ENCODE measurements around the gene FGD5. TPM values are rescaled to one million over a fixed set of nuclear protein-coding genes. Genes with fewer than 3 reads are reported as not detected.

FGD5 gene
- total and polyA plus RNA-seq, 4 donors: 12.0 to 21.9 (median 13.2) TPM

GRCh38 chr3:14811684-14812083 lies 7.1 kb upstream of the FGD5 start:
- Histone ChIP-seq H3K4me1 (ENCODE audit: control insufficient read depth, insufficient read depth, low read length) (peaks cover 21% of the 10 kb centered on the region), H3K36me3 (ENCODE audit: control insufficient read depth, insufficient read depth, low read length) (no peaks in the 10 kb centered on the region), H3K27ac (ENCODE audit: low read depth, low read length) (peak overlapping the region; percentile 76), H3K27me3 (ENCODE audit: control insufficient read depth, insufficient read depth, low read length) (peaks cover 34% of the 10 kb centered on the region), H3K4me3 (ENCODE audit: low read depth, low read length) (peak overlapping the region; percentile 52), H3K9me3 (ENCODE audit: control insufficient read depth, insufficient read depth, low read length) (no peaks in the 10 kb centered on the region)
- 48% methylated on average over 3 of the region's 7 CpGs for WGBS (ENCODE audit: insufficient coverage)
- DNase-seq (ENCODE audit: low read depth in 4 of 6, low spot score in 6 of 6): peak in 1 of 6 donors; percentile 45

GRCh38 chr3:14812196-14812790 lies 6.5 kb upstream of the FGD5 start:
- peak overlapping the region; percentile 52 for H3K4me3 ChIP-seq (ENCODE audit: low read depth, low read length)
- no peaks in the 10 kb centered on the region for H3K36me3 ChIP-seq (ENCODE audit: control insufficient read depth, insufficient read depth, low read length)
- H3K27ac ChIP-seq (ENCODE audit: low read depth, low read length): peak overlapping the region; percentile 61
- peaks cover 21% of the 10 kb centered on the region for H3K4me1 ChIP-seq (ENCODE audit: control insufficient read depth, insufficient read depth, low read length)
- 53% methylated on average over 5 of the region's 9 CpGs for WGBS (ENCODE audit: insufficient coverage)
- peaks cover 34% of the 10 kb centered on the region for H3K27me3 ChIP-seq (ENCODE audit: control insufficient read depth, insufficient read depth, low read length)
- no peaks in the 10 kb centered on the region for H3K9me3 ChIP-seq (ENCODE audit: control insufficient read depth, insufficient read depth, low read length)
- no peak for DNase-seq (ENCODE audit: low read depth in 4 of 6, low spot score in 6 of 6)

GRCh38 chr3:14814411-14814871 lies 4.3 kb upstream of the FGD5 start:
- no peak for DNase-seq (ENCODE audit: low read depth in 4 of 6, low spot score in 6 of 6)
- Histone ChIP-seq H3K4me1 (ENCODE audit: control insufficient read depth, insufficient read depth, low read length) (peaks cover 21% of the 10 kb centered on the region), H3K27me3 (ENCODE audit: control insufficient read depth, insufficient read depth, low read length) (peaks cover 27% of the 10 kb centered on the region), H3K4me3 (ENCODE audit: low read depth, low read length) (no peak overlapping the region), H3K27ac (ENCODE audit: low read depth, low read length) (no peak overlapping the region), H3K36me3 (ENCODE audit: control insufficient read depth, insufficient read depth, low read length) (peaks cover 3% of the 10 kb centered on the region), H3K9me3 (ENCODE audit: control insufficient read depth, insufficient read depth, low read length) (no peaks in the 10 kb centered on the region)
- 96% methylated on average over 2 of the region's 4 CpGs for WGBS (ENCODE audit: insufficient coverage)

- no peak for DNase-seq (ENCODE audit: low read depth in 4 of 6, low spot score in 6 of 6)
- WGBS (ENCODE audit: insufficient coverage): 92% methylated on average over 2 of the region's 3 CpGs
- peaks cover 12% of the 10 kb centered on the region for H3K27me3 ChIP-seq (ENCODE audit: control insufficient read depth, insufficient read depth, low read length)
- no peaks in the 10 kb centered on the region for H3K9me3 ChIP-seq (ENCODE audit: control insufficient read depth, insufficient read depth, low read length)
- H3K4me3 ChIP-seq (ENCODE audit: low read depth, low read length): no peak overlapping the region
- H3K36me3 ChIP-seq (ENCODE audit: control insufficient read depth, insufficient read depth, low read length): peaks cover 11% of the 10 kb centered on the region
- H3K4me1 ChIP-seq (ENCODE audit: control insufficient read depth, insufficient read depth, low read length): peaks cover 11% of the 10 kb centered on the region
- no peak overlapping the region for H3K27ac ChIP-seq (ENCODE audit: low read depth, low read length)
Observed at GRCh38 chr3:14816359-14816758, 2.4 kb upstream of the FGD5 start.

GRCh38 chr3:14819671-14820070 lies 909 bp downstream of the FGD5 start:
- Histone ChIP-seq H3K36me3 (ENCODE audit: control insufficient read depth, insufficient read depth, low read length) (peaks cover 11% of the 10 kb centered on the region), H3K27ac (ENCODE audit: low read depth, low read length) (no peak overlapping the region), H3K4me1 (ENCODE audit: control insufficient read depth, insufficient read depth, low read length) (peaks cover 6% of the 10 kb centered on the region), H3K4me3 (ENCODE audit: low read depth, low read length) (no peak overlapping the region), H3K9me3 (ENCODE audit: control insufficient read depth, insufficient read depth, low read length) (no peaks in the 10 kb centered on the region), H3K27me3 (ENCODE audit: control insufficient read depth, insufficient read depth, low read length) (no peaks in the 10 kb centered on the region)
- DNase-seq (ENCODE audit: low read depth in 4 of 6, low spot score in 6 of 6): no peak
- WGBS (ENCODE audit: insufficient coverage): 93% methylated on average over 10 of the region's 10 CpGs

GRCh38 chr3:14820156-14820555 lies 1.4 kb downstream of the FGD5 start:
- peaks cover 6% of the 10 kb centered on the region for H3K4me1 ChIP-seq (ENCODE audit: control insufficient read depth, insufficient read depth, low read length)
- H3K4me3 ChIP-seq (ENCODE audit: low read depth, low read length): no peak overlapping the region
- H3K36me3 ChIP-seq (ENCODE audit: control insufficient read depth, insufficient read depth, low read length): peaks cover 11% of the 10 kb centered on the region
- no peak for DNase-seq (ENCODE audit: low read depth in 4 of 6, low spot score in 6 of 6)
- H3K27me3 ChIP-seq (ENCODE audit: control insufficient read depth, insufficient read depth, low read length): no peaks in the 10 kb centered on the region
- 93% methylated on average over 16 of the region's 17 CpGs for WGBS (ENCODE audit: insufficient coverage)
- H3K27ac ChIP-seq (ENCODE audit: low read depth, low read length): no peak overlapping the region
- no peaks in the 10 kb centered on the region for H3K9me3 ChIP-seq (ENCODE audit: control insufficient read depth, insufficient read depth, low read length)

GRCh38 chr3:14821151-14821550 lies 2.4 kb downstream of the FGD5 start:
- H3K9me3 ChIP-seq (ENCODE audit: control insufficient read depth, insufficient read depth, low read length): no peaks in the 10 kb centered on the region

GRCh38 chr3:14822134-14822533 lies 3.4 kb downstream of the FGD5 start:
- H3K9me3 ChIP-seq (ENCODE audit: control insufficient read depth, insufficient read depth, low read length): no peaks in the 10 kb centered on the region
- whole genome bisulfite sequencing (ENCODE audit: insufficient coverage): no CpG with 5 or more reads among the region's 3 CpGs

More at GRCh38 chr3:14821151-14821550, 2.4 kb downstream of the FGD5 start:
- WGBS (ENCODE audit: insufficient coverage): 96% methylated on average over 13 of the region's 16 CpGs
- Histone ChIP-seq H3K27me3 (ENCODE audit: control insufficient read depth, insufficient read depth, low read length) (no peaks in the 10 kb centered on the region), H3K4me3 (ENCODE audit: low read depth, low read length) (no peak overlapping the region), H3K36me3 (ENCODE audit: control insufficient read depth, insufficient read depth, low read length) (peaks cover 11% of the 10 kb centered on the region), H3K4me1 (ENCODE audit: control insufficient read depth, insufficient read depth, low read length) (peaks cover 6% of the 10 kb centered on the region), H3K27ac (ENCODE audit: low read depth, low read length) (no peak overlapping the region)
- DNase-seq (ENCODE audit: low read depth in 4 of 6, low spot score in 6 of 6): no peak

GRCh38 chr3:14822670-14823390 lies 4.1 kb downstream of the FGD5 start:
- Histone ChIP-seq H3K9me3 (ENCODE audit: control insufficient read depth, insufficient read depth, low read length) (no peaks in the 10 kb centered on the region), H3K4me1 (ENCODE audit: control insufficient read depth, insufficient read depth, low read length) (peaks cover 6% of the 10 kb centered on the region), H3K36me3 (ENCODE audit: control insufficient read depth, insufficient read depth, low read length) (peaks cover 11% of the 10 kb centered on the region), H3K4me3 (ENCODE audit: low read depth, low read length) (no peak overlapping the region), H3K27ac (ENCODE audit: low read depth, low read length) (no peak overlapping the region), H3K27me3 (ENCODE audit: control insufficient read depth, insufficient read depth, low read length) (no peaks in the 10 kb centered on the region)
- WGBS (ENCODE audit: insufficient coverage): 28% methylated on average over 4 of the region's 12 CpGs
- DNase-seq (ENCODE audit: low read depth in 4 of 6, low spot score in 6 of 6): peak in 1 of 6 donors; percentile 78

More at GRCh38 chr3:14822134-14822533, 3.4 kb downstream of the FGD5 start:
- Histone ChIP-seq H3K27ac (ENCODE audit: low read depth, low read length) (no peak overlapping the region), H3K4me1 (ENCODE audit: control insufficient read depth, insufficient read depth, low read length) (peaks cover 6% of the 10 kb centered on the region), H3K4me3 (ENCODE audit: low read depth, low read length) (no peak overlapping the region), H3K27me3 (ENCODE audit: control insufficient read depth, insufficient read depth, low read length) (no peaks in the 10 kb centered on the region), H3K36me3 (ENCODE audit: control insufficient read depth, insufficient read depth, low read length) (peaks cover 11% of the 10 kb centered on the region)
- DNase-seq (ENCODE audit: low read depth in 4 of 6, low spot score in 6 of 6): peak in 1 of 6 donors; percentile 15

- H3K27ac ChIP-seq (ENCODE audit: low read depth, low read length): no peak overlapping the region
- no peak for DNase-seq (ENCODE audit: low read depth in 4 of 6, low spot score in 6 of 6)
- no peaks in the 10 kb centered on the region for H3K27me3 ChIP-seq (ENCODE audit: control insufficient read depth, insufficient read depth, low read length)
- no peaks in the 10 kb centered on the region for H3K9me3 ChIP-seq (ENCODE audit: control insufficient read depth, insufficient read depth, low read length)
- peaks cover 11% of the 10 kb centered on the region for H3K36me3 ChIP-seq (ENCODE audit: control insufficient read depth, insufficient read depth, low read length)
- peaks cover 6% of the 10 kb centered on the region for H3K4me1 ChIP-seq (ENCODE audit: control insufficient read depth, insufficient read depth, low read length)
- 100% methylated on average over 1 of the region's 2 CpGs for WGBS (ENCODE audit: insufficient coverage)
- H3K4me3 ChIP-seq (ENCODE audit: low read depth, low read length): no peak overlapping the region
Observed at GRCh38 chr3:14823393-14823792, 4.6 kb downstream of the FGD5 start.

All from spinal cord (tissue), 10 donors.